ENCODE measurements around the gene NRDC.

- TF ChIP-seq EZH2 (IDR thresholded peaks at IDR 0.05; ENCODE audit: low read depth, unreplicated experiment): no peak
- TF ChIP-seq EZH2phosphoT487 (IDR thresholded peaks at IDR 0.05; ENCODE audit: unreplicated experiment): no peak
- no peak for TF ChIP-seq CTCF (conservative IDR thresholded peaks at IDR 0.05; ENCODE audit: low read depth in 2 of 2)
- TF ChIP-seq REST (IDR thresholded peaks at IDR 0.05; ENCODE audit: unreplicated experiment): no peak
- no peak for TF ChIP-seq POLR2AphosphoS5 (IDR thresholded peaks at IDR 0.05; ENCODE audit: low read depth)
- TF ChIP-seq CREB1 (CRISPR knock-in tag; IDR thresholded peaks at IDR 0.05; ENCODE audit: low read depth): no peak
- TF ChIP-seq JUNB (IDR thresholded peaks at IDR 0.05; ENCODE audit: unreplicated experiment): no peak
- TF ChIP-seq STAT1 (IDR thresholded peaks at IDR 0.05; ENCODE audit: unreplicated experiment): no peak
- TF ChIP-seq ZNF331 (CRISPR knock-in tag; IDR thresholded peaks at IDR 0.05; ENCODE audit: low read depth): no peak
- TF ChIP-seq ZNF114 (CRISPR knock-in tag; IDR thresholded peaks at IDR 0.05): no peak
- no peak for TF ChIP-seq ETS1 (IDR thresholded peaks at IDR 0.05)
These were observed 37.4 kb upstream of the NRDC start for GRCh38 chr1:51915951-51916350.

All from GM23338 (cell line).